ENCODE data around the gene TTC28.
A peak's percentile ranks its signal among the peaks of the same experiment; 100 is the strongest.

- no peak for TF ChIP-seq CTCF (tag by site-specific recombination; IDR thresholded peaks at IDR 0.05)
- no peak for TF ChIP-seq ZNF510 (tag by site-specific recombination; IDR thresholded peaks at IDR 0.05; ENCODE audit: insufficient replicate concordance)
- TF ChIP-seq EGR2 (tag by site-specific recombination; IDR thresholded peaks at IDR 0.05; ENCODE audit: low read depth) = no peak
- no peak for TF ChIP-seq ZSCAN18 (tag by site-specific recombination; IDR thresholded peaks at IDR 0.05)
- TF ChIP-seq ZNF704 (tag by site-specific recombination; IDR thresholded peaks at IDR 0.05) = no peak
- TF ChIP-seq ZNF341 (tag by site-specific recombination; IDR thresholded peaks at IDR 0.05; ENCODE audit: low read depth) = no peak
- no peak for TF ChIP-seq REST (tag by site-specific recombination; IDR thresholded peaks at IDR 0.05)
- TF ChIP-seq TRIM28 (IDR thresholded peaks at IDR 0.05; ENCODE audit: borderline replicate concordance, low read length) = no peak
- no peak for TF ChIP-seq ZNF677 (tag by site-specific recombination; IDR thresholded peaks at IDR 0.05)
- TF ChIP-seq KLF9 (tag by site-specific recombination; IDR thresholded peaks at IDR 0.05; ENCODE audit: low read depth) = no peak
- no peak for TF ChIP-seq ZNF544 (tag by site-specific recombination; IDR thresholded peaks at IDR 0.05)
- peak; percentile 93; the same call in 1 of the 2 replicates for TF ChIP-seq MZF1 (tag by site-specific recombination; IDR thresholded peaks at IDR 0.05; ENCODE audit: borderline replicate concordance)
- TF ChIP-seq ZBTB48 (tag by site-specific recombination; IDR thresholded peaks at IDR 0.05) = no peak
- no peak for TF ChIP-seq SETDB1 (IDR thresholded peaks at IDR 0.05; ENCODE audit: insufficient read length, low read length)
These were observed 74.5 kb downstream of the TTC28 start for GRCh38 chr22:28604966-28605761.

Data from HEK293 (cell line).